ENCODE data around the gene KDM4C.
"Not testable (repeated sequence)": the region's sequence is repeated elsewhere in the genome, so short reads cannot be mapped to it uniquely, and the experiment has no call there.

Gene KDM4C

DNA sequence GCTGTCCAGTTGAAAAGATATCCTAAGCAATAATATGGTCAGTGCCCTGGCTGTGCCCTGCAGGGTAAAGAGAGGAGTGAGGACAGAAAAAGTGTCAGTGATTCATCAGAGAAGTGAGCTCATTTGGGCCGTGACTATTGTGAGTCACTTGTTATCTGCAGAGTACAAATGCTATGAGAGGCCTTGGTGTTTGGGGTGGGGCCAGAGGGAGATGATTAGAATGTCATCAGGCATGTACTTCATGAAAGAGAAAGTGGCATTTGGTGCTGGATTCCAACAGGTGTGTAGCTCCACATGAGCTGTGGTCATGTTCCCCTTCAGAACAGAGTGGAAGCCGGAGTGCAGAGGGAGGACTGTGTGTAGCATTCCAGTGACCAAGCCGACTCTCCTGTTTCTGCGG is 174.1 kb downstream of the KDM4C start:
- no peak for DNase-seq (ENCODE audit: low spot score)

DNA sequence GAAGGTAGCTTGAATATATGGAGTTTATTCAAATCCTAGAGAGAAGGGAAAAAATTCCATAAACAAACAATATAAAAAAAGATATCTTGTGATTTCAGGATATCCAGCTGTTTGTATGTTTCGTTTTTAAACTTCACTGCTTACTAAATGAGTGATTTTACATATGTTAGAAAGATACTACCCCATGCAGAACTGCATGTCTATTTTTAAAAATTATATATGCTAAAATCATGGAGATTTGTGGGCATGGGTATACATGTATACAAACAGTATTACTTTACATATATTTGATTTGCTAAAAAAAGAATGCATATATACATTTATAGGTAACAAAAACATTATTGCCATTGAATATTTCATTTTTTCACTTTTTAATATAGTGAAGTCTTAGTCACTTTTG is 178.3 kb downstream of the KDM4C start:
- DNase-seq (ENCODE audit: low spot score), result no peak

DNA sequence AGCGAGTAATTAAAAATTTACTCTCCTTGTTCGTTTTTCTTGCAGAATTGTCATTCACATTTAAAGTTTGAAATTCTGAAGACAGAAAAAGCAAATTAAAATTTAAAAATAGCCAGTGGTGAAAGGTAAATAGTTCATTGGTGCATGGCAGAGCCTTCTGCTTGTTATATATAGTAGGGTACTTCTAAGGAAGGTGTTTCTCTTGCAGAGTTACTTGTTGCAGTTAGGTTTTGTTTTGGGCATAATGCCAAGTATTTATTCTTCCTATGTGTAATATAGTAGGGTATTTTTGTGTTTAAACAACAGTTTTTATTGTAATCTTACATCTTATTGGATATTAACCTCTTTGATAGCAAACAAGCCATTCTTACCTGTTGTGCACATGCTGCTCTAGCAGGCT is 179.4 kb downstream of the KDM4C start:
- DNase-seq (ENCODE audit: low spot score), result no peak

DNA sequence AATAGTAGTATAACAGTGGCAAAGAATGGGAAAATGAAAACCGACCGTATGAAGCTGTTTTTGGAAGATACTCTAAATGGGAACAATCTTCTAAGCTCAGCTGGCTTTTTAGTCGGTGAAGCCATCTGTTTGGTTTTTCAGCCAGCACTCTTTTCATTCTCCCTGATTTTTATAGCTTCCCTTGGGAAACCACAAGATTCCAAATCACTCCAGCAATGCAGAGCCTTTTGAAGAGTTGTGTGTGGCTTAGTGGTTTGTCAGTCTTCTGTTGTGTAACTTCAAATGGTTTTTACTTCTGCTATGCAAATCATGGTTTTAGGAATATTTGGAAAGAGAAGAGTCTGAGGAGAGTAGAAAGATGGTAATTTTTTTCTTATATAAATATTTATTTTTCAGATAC is 180.7 kb downstream of the KDM4C start:
- no peak for DNase-seq (ENCODE audit: low spot score)

DNA sequence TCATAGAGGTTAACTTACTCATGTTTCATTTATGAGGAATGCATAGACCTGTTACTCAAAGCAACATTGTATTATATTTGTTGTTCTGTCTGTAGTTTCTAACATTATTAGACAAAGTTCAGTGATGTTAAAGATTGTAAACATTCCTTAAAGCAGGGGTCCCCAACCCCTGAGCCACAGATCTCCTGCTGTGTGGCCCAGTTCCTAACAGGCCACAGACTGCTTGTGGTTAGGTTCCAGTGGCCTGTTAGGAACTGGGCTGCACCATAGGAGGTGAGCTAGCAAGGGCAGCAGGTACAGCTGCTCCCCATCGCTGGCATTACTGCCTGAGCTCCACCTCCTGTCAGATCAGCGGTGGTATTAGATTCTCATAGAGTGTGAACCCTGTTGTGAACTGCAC is 181.1 kb downstream of the KDM4C start:
- DNase-seq (ENCODE audit: low spot score), result no peak

DNA sequence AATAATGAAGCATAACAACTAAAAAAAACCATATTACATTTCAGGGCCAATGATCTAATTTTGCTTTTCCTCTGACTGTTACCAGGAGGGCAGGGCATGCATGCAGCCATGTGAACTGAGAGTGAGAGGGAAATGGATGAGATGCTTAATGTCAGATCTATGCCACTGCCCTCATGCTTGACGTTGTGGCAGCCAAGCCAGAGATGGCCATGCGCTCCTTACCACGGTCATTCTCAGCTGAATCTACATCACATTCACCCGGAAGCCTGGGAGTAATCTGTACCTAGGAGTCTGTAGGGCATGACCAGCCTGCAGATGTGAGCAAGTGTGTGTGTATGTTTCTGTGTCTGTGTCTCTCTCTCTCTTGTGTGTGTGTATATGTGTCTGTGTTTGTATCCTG is 183.7 kb downstream of the KDM4C start:
- DNase-seq (ENCODE audit: low spot score), result no peak

DNA sequence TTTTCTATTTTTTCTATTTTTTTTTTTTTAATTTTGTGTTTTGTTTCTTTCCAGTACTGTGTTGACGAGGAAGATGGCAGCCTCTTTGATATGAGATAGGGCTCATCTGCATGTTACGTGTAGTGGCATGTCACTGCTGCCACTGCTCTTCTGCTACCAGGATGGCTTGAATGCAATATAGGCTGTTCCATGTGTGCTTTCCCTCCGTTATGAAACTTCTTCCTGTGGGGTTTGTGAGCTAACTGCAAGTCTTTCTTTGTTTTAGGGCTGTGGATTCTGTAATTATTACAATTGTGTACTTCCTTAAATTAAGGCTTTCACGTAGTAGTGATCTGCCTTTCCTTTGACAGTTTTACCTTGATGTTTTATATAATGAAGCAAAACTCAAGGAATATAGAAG is 184.6 kb downstream of the KDM4C start:
- no peak for DNase-seq (ENCODE audit: low spot score)

DNA sequence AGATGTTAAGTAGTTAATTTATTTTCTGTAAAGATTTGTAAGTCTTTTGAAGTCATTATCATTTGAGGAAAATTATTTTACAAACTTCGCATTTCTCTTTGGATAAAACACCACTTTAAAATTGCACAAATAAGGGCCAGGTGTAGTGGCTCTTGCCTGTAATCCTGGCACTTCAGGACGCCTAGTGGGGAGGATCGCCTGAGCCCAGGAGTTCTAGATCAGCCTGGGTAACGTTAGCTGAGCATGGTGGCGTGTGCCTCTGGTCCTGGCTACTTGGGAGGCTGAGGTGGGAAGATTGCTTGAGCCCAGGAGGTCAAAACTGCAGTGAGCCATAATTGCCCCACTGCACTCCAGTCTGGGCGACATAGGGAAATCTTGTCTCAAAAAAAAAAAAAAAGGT is 185.5 kb downstream of the KDM4C start:
- DNase-seq (ENCODE audit: low spot score), result no peak

DNA sequence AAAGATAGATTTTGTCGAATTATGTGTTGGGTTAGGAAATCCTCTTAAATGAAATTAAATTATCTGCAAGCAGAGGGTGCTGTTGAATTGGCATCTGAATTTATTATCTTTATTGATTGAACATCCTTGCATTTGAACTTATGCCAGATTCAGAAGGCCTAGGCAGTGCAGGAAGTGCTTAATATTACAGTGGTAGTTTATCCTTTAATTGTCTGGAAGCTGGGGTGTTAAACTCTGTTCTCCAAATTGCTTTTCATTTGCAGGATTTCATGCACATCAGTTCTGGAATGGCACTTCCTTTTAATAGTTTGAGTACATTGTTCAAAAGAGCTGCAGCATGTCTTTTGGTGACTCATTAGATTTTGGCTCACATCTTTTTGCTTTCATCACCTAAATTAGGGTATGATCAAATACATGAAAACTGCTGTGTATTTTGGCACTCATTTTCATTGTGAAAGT is 186.3 kb downstream of the KDM4C start:
- DNase-seq (ENCODE audit: low spot score), result no peak

DNA sequence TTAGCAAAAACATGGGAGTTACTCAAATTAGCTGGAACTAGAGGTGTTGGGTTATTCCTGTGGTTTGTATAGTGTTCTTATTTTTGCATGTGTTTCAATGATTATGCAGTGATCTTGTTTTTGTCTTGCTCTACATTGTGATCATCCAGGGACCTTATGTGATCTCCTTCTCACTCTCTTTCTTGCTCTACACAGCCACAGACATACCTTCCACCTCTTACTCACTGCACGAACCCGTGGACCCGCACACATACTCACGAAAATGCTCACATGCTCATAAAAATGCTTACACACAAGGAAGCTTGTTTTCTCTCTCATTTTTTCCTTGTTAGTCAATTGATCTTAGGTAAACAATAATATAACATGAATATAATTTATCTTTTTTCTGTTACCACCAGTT is 187.1 kb downstream of the KDM4C start:
- no peak for DNase-seq (ENCODE audit: low spot score)

DNA sequence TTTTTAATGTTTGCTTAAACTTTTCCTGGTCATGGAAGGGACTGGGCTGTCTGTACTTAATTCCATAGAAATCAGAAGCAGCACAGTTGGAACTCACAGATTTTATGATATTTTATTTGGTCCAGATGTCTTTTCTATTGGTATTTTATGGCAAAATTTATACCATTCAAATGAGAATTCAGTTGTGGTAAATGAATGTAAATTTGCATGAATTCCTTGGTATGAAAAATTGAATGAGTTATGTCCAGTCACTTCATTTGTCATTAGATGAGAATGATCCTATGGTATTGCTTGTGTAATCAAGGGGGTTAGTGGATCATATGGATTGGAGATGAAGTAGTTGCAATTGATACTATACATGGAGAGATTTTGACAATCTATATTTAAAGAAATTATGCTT is 188.0 kb downstream of the KDM4C start:
- no peak for DNase-seq (ENCODE audit: low spot score)

DNA sequence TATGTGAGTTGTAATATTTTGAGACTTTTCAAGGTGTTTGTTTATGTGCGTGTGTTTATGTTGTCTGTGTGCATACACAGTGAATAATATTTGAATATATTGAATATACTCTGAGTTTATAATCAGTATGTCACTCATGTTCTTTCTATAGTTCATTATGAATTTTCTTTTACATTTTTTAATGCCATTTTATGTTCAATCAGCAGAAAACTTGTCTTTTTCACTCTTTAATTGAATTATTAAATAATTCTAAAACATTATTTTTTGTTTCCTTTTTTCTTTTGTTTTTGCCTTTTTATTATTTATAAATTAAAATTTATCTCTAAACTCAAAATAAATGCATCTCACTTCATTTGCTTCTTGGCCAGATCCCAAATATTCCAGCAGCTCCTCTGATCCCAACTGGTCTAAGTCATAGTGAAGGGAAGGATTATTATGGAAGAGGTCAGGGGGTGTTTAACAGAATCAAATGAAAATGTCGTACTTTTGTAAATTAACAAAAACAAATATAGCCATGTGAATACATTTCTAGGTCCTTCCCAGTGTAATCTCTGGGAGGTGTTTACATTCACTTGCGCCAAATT is 188.9 kb downstream of the KDM4C start:
- no peak for DNase-seq (ENCODE audit: low spot score)

DNA sequence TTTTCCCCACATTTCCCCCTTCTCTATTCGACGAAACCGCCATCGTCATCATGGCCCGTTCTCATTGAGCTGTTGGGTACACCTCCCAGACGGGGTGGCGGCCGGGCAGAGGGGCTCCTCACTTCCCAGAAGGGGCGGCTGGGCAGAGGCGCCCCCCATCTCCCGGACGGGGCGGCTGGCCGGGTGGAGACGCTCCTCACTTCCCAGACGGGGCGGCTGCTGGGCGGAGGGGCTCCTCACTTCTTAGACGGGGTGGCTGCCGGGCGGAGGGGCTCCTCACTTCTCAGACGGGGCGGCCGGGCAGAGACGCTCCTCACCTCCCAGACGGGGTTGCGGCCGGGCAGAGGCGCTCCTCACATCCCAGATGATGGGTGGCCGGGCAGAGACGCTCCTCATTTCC is 191.1 kb downstream of the KDM4C start:
- not testable (repeated sequence) for DNase-seq (ENCODE audit: low spot score)

DNA sequence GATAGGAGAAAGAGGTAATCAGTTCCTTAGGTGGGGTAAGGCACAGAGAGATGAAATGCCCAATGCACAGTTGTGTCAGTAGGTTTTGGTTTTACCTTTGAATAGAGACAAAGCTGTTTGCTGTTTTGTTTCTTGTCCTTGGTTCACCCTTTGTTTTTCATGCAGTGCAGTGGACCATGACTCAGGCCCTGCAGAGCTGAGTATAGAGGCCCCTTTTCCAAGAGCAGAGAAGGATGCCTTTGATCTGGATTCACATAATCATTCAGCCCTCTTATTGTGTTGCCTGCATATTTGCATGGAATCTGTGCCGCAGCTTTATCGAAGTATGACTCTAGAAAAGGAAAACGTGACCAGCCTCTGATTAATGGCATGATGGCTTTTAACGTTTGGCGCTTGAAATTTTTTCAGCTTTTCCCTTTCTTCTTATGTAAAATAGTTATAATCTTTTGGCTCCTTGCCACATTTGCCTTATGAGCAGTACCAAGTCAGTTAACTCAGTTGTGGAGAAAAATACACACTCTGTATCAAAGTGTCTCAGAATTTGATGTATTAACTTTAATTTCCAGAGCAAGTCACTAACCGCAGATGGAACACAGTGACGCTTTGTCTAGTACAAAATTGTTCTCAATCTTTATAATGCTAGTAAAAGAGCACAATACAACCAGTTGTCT is 197.6 kb downstream of the KDM4C start:
- no peak for DNase-seq (ENCODE audit: low spot score)

DNA sequence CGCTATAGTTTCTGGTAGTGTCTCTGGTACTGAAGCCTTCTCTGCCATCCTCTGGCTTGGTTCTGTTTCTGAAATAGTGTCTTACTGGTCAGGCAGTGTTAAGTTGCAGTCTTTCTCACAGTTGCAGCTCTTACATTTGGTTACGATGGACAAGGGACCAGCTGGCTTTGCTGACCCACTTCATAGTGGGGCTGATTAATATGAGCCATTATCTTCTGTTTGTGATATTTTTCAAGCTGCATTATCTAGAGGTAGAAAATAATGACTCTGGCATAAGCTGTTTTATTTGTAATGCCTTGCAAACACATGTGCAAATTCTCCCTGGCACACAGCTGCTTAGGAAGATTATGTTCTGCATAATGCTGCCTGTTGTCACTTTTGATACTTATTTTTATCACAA is 199.1 kb downstream of the KDM4C start:
- DNase-seq (ENCODE audit: low spot score), result no peak

DNA sequence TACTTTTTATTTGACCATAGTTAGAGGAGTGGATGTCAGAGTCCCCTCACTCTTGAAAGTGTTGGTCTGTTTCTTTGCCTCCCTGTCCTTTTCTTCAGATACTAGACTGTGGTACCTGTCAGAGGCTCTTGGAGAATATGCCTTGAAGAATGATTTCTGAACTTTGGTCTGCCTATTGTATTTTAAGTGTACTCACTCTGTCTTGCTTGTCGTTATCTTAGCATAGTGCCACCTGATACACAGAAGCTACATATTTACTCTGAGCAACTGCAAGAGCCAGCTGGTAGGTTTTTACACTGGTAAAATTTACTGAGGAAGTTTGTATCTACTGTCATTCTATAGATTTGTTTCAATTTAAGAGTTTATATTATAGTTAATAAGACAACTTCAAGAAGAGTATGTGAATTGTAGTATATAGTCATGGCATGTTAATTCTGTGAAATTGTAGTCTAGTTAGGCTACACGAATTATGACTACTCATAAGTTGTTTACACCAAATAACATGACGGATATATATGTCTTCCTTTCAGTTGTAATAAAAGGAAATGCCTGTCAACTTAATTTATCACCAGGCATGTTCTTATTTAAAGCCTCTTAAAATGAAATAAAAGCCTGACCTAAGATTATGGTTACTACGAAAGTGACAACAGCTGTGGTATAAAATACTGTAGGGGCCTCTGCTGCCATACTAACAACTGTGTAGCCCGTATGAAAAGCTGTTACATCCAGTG is 201.7 kb downstream of the KDM4C start:
- DNase-seq (ENCODE audit: low spot score), result no peak

DNA sequence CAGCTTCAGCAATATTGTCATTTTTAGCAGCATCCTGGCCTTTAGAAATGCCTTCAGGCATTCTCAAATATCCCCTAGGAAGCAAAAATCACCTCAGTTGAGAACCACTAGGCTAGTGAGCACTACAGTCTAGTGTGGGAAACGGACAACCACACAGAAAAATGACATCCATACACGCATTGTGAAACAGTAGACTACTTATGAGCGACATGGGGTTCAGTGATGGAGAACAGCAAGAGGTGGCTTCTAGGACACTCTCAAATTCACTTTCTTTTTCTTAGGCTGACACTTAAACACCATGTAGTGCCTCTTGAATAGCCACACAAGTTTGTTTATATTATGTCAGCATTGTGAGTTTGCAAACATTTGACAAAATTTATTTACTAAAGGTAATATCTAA is 203.0 kb downstream of the KDM4C start:
- DNase-seq (ENCODE audit: low spot score), result no peak

DNA sequence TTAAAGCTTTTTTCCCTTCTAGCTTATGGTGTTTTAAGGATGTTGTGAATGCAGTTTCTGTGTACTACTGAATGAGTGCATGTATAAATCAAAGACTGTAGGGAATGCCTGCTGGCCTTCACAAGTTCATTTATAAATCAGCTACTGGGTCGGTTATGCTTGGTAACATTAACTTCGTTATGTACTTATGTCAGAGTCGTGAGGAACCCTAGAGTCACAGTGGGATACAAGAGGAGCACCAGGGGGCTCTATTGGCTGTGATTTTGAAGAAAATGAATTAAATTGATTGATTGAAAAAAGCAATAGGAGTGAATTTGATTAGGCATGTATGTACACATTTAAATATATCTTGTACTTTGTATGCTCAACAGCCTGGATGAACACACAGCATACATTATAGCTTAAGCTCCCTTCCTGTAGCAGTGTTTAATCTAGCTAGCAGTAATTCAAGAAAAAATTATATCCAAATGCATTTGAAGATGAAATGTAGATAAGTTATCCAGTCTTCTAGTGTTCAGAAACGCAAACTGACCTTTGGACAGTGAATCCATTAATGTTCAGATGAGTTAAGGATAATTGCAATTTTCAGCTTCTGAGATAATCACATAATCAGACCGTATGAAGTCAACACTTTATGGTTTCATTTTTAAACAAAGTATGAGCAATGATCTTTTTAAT is 204.2 kb downstream of the KDM4C start:
- DNase-seq (ENCODE audit: low spot score), result no peak

DNA sequence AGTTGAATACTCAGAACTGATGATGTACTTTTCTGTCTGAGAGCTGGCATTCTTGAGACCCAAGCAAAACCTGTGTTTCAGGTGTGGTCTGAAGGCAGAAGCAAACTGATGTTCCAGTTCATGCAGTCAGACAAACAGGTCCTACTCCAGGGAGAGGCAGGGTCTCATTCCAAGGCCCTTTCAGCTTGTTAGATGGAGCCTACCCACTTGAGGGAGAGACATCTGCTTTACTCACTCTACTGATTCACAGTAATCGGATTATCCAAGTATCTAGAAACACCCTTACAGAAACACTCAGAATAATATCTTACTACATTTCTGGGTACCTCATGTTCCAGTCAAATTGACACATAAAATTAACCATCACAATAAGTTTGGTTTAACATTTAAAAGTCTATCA is 207.8 kb downstream of the KDM4C start:
- DNase-seq (ENCODE audit: low spot score), result no peak

DNA sequence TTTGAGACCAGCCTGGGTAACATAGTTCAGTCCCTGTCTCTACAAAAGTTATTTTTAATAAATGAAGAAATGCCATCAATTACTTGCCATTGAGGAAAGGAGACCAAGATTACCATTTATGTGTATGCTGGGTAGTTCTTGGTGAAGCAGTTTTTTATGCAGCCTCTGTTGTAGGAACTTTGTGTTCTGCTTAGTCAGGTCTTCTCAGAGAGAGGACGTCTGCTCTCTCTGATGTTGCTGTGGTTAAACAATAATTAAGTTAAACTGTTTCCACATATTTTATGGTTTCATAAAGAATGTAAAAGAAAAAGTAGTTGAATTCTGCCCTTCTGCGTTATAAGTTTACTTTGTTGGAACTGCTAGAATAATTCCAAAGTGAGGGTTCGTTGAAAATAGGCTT is 210.5 kb downstream of the KDM4C start:
- DNase-seq (ENCODE audit: low spot score), result no peak

DNA sequence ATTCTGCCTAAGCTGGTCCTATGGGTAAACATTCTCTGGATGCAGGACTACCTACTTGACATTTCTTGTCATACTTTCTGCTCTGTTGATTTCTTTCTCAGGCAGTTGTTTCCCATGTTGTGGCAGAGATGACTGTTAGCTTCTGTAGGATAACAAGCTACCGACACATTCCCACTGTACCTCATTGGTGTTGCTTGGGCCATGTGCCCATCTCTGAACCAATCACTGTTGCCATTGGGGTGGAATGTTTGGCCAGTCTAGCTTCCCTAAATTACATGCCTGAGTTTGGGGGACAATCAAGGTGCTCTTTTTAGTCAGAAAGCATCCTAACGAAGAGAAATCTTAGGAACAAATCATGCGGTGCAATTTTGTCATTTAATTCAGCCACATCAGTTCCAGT is 212.0 kb downstream of the KDM4C start:
- DNase-seq (ENCODE audit: low spot score), result no peak

DNA sequence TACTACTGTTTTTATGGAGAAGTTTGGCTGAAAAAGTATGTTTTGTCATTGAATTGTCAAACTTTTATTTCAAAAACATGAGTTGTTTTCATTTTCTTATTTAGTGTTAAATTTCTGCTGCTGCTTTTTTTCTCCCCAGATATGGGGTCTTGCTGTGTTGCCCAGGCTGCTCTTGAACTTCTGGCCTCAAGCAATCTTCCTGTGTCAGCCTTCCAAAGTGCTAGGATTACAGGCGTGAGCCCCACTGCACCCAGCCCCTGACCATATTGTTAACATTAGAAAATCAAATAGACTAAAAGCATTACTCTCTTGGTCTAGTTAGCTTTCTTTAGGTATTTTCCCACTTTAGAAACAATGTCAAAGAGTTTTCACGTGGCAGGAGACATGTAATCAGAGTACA is 215.3 kb downstream of the KDM4C start:
- DNase-seq (ENCODE audit: low spot score), result no peak

DNA sequence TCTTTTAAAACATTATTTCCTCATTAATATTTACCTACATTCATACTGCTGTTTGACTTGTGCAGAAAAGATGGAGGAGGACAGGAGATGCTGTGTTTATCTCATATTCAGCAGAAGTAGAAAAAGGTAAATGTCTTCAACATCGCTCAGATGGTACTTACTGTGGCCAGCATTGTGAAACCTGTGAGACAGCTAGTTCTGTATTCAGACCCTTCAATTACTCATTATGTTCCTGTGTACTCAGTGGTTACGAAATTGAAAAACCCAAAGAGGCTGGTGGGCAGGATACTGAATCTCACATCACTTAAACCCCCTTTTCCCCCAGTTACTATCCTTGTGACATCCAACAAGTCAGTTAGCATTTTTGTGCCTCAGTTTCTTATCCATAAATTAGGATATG is 216.0 kb downstream of the KDM4C start:
- DNase-seq (ENCODE audit: low spot score), result no peak
